GM18505 (cell line): ENCODE results near the gene DNAH14.

Source experiments
- ATAC-seq: cut with Tn5 transposase; IDR thresholded peaks from one replicate; pipeline ENCODE4 v1.9.1; 2021; ENCODE audit not compliant: unreplicated experiment
- POLR2A ChIP-seq: IDR thresholded peaks from 4 replicates; pipeline ENCODE4 v1.6.1; 2011; ENCODE audit warnings: borderline replicate concordance; ENCODE audit not compliant: insufficient read depth, insufficient read length; ENCODE audit errors: extremely low read depth

Gene DNAH14

DNA sequence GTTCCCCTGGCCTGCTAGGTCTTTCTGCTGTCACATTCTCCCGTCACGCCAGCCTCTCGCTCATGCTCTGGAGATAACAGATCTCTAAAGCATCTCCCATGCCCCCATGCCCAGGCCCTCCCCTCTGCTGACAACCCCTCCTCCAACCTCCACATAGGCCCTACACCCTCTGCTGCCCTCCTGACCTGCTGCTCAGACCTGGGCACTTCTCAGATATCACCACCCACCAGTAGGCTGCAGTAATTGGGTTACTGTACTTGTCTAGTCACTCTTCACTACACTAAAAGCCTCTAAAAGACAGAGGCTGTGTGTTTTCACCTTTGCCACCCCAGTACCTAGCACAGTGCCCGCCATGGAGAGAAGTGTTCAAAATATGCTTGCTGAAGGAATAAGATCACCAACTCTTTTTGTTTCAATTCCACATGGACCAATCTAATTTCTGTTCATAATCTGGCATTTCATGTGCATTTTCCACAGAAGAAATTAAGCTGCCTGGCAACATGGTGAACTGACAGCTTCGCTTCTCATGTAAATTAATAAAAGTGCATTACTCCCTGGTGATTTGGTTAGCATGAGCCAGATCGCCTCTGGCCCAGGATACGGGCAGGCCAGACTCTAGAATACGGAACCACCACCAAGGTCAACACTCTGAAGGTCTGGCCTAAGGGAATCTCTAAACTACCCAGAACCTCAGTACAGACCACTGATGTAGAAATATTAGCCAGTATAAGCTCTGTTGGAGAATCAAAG, 477.7 kb downstream of the DNAH14 start:
- ATAC-seq: no peak
- no peak for TF ChIP-seq POLR2A

GRCh38 chr1:225407755-225408154, 478.3 kb downstream of the DNAH14 start:
- TF ChIP-seq POLR2A: no peak
- no peak for ATAC-seq

DNA sequence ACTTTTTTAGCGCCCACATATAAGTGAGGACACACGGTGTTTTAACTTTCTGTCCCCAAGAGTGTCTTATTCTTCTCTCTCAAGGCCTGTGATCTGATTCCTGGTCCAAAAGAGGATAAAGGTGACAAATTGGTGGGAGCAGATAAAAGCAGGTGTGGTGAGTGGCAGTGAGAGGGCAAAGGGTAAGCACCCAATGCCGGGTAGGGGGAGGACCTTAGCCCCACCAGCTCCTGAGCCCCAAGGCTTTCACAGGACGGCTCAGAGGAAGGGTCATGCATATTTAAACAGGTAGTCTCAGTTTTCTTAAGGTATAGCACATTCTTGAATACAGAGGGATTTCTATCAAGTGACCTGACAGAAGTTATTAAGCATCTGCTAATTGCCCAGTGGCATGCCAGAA, 478.8 kb downstream of the DNAH14 start:
- no peak for ATAC-seq
- TF ChIP-seq POLR2A: no peak

DNA sequence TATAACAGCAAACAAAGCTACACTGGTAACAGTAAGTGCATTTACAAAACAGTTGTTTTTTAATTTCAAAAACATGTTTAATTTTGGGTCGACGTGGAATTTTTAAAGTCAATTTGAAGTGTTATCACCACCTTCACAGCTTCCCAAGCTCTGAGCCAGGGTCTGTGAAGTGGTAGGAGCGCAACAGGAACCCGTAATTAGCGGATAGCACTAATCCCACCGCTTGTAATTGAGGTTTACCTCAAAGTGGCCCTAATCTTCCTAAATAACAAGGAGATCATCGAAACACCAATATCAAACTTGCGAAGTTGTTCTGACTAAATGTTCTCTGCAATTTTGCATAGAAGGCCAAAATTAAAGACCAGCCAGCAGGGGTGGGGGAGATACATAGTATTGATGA, 479.6 kb downstream of the DNAH14 start:
- no peak for TF ChIP-seq POLR2A
- no peak for ATAC-seq

DNA sequence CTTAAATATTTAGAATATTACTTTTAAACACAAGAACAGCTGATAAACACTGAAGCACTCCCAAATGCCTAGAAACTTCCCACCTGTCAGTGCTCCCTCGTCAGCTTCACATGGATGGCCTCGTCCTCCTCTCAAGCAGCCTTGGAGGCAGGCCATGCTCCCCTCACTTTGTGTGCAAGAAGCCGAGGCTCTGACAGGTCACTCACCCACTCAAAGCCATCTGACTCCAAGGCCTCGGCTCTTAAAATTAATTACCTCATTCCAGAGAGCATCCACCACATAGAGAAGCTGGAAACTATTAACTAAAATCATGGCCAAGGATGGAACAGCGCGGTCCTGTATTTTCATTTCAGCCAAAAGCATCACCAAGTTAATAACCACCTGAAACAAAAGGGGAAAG, 480.6 kb downstream of the DNAH14 start:
- no peak for TF ChIP-seq POLR2A
- ATAC-seq: no peak

GRCh38 chr1:225412321-225412720, 482.8 kb downstream of the DNAH14 start:
- no peak for ATAC-seq
- TF ChIP-seq POLR2A: no peak

DNA sequence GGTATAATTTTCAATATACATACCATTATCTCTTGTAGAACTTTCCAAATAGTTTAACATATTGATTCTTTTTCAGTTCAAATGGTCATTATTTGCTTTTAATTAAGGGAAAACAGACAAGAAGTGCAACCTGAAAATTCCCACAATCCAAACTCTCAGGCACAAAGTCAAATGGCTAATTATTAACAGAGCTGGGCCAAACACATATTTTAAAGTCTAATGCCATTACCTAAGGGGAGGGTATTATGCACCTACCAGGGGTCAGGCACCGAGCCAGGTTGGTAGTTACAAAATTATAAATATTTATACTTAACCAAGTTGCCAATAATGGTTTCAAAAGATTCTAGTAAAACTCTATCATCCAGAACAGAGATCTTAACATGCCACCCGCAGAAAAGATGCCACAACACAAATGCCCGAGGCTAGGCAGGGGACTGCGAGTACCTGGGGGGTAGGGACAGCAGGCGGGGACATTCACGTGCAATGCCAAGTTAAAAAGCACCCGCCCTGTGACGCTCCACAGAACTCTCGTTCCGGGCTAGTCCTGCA, 483.4 kb downstream of the DNAH14 start:
- no peak for ATAC-seq
- TF ChIP-seq POLR2A: no peak

DNA sequence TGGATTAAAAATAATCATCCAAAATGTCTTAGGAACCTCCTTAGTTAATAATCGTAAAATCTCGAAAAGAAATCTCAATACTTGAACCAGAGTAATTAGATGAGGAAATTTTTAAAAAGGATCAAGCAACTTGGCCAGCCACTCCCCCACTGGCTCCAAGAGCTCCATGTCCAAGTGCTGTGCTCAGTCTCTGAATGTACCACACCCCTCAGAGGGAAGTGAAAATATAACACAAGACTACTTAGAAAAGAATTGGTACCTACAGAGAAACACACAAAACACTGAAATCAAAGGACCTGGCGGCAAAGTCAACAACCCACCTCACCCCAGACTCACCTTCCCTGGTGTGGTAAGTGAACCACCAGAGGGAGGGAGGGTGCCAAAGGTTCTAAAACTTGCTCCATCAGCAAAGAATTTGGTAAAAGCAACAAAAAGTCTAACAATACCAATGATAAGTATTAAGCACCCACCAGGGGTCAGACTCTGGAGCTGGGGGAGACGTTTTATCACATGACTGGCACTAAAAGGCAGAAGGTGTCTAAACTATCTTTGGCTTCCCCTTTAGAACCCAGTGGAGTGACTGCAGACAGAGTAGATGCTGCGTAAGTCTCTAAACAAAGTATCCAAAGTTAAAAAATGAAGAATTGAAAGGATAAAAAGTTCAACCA, 484.4 kb downstream of the DNAH14 start:
- TF ChIP-seq POLR2A: no peak
- no peak for ATAC-seq

- TF ChIP-seq POLR2A: no peak
- ATAC-seq: no peak
Measured at GRCh38 chr1:225415307-225415706, 485.8 kb downstream of the DNAH14 start.

GRCh38 chr1:225415967-225416745, 486.7 kb downstream of the DNAH14 start:
- no peak for ATAC-seq
- TF ChIP-seq POLR2A: no peak

DNA sequence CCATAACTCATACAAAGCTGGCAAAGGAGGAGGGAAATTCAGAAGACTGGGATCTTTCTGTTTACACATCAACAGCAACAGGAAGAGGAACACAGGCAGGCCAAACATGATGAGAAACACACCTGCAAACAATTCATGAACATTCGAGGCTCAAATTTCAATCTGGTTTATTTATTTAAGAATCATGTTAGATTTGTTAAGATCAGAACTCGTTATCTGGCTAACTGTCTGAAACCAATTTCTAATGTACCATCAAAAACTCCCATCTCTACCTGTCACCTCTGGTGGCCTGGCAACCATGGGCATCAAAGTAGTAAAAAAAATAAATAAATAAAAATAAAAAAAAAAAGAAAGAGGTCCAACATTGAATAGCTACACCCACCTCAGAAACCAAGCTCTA, 488.6 kb downstream of the DNAH14 start:
- ATAC-seq: no peak
- TF ChIP-seq POLR2A: no peak

DNA sequence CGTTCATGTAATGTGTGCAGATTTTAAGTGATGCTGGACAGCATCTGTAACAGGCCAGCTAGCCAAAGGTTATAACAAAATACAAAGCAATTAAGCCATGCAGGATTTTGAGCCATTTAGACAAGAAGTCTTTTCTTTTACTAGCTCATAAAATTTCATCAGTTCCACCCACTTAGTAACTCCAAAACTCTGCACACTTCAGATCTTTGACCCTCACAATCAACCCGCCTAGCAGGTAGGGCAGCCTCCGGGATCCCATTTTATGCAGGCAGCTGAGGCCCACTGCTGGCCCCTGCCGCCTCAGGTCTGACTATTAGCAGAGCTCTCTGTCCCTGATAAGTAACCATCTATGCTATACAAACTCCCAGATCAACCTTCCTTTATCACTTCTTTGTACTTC, 489.1 kb downstream of the DNAH14 start:
- ATAC-seq: no peak
- no peak for TF ChIP-seq POLR2A

DNA sequence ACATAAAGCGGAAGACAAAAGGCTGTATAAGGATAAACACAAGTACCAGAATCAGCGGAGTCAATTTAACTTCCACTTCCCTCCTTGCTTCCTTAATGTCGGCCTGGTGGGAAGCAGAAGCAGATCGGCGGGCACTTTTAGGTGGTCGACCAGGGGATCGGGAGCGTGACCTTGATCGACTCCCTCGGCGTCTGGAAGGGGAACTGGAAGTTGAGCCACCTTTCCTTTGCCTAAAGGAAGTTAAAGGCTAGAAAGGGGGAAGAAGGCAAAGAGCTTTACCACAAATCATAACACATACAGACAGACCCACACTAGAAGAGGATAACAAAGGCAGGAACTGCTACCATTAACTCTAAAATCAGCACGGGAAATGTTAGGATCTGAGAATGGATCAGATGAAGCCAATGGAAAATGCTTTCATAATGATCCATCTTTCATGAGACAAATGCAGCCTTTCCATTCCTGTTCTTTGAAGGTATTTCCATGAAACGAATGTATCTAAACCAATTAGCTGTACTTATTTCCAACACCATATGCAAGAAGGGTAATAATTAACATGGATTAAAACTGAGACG, 492.6 kb downstream of the DNAH14 start:
- TF ChIP-seq POLR2A: no peak
- no peak for ATAC-seq

DNA sequence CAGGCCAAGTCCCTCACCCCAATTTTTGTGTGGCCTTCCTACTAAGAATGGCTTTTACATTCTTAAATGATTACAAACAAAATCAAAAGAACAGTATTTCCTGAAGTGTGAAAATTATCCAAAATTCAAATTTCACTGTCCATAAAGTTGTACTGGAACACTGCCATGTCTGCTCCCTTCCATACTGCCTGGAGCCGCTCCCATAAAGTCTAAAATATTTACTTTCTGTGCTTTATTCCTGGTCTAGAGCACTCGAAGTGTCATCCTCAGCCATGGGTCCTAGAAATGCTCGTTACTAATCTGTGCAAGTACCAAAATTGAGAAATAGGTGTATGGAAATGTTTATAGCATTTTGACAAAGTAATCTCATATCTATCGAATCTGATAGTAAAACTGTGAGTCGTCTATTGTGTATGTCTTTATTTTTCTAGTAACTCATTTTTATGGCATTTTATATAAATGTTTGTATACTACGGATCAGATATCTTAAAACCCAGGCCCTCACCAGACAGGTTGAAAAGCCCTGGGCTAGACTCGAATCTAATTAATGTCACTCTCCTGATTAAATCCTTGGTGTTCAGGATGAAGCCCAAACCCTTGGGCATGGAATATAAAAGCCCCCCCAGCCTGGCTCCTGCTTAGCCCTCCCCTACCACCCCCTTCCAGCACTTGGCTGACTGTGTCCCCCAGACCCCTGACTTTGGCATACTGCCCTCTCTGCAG, 493.5 kb downstream of the DNAH14 start:
- no peak for TF ChIP-seq POLR2A
- no peak for ATAC-seq

DNA sequence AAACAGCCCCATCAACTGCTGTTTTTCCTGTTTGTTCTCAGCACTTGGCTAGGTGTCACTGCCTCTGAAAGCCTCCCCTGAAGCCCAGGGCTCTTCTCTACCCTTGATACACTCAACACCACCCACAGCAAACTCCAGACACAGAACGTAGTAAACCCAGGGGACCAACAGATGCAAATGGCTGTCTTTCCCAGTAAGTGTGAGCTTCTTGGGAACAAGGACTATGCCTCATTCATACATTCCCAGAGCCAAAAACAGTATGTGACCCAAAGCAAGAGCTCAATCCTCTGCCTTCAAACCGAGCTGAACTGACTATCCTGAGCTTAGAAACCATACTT, 494.0 kb downstream of the DNAH14 start:
- no peak for ATAC-seq
- no peak for TF ChIP-seq POLR2A
